H4 (cell line): ENCODE results near the gene SNCAIP. TPM values are rescaled to one million over a fixed set of nuclear protein-coding genes. Genes with fewer than 3 reads are reported as not detected.
"Not testable (repeated sequence)": the region's sequence is repeated elsewhere in the genome, so short reads cannot be mapped to it uniquely, and the experiment has no call there.

ENCODE experiments used
- DNase-seq: peaks from one replicate; pipeline ENCODE4 v3.0.0-alpha.2; 2015; ENCODE audit warnings: low spot score
- total RNA-seq: library from RNA; depleted of rRNA; stranded (reverse); fragments of >200 nt; shearing (Covaris generic); gene quantifications from 2 replicates; pipeline ENCODE4 v1.2.3, GENCODE V29; 2014

Gene SNCAIP
- total RNA-seq, 1 experiment from 2014 or later, result 0.91 TPM

DNA sequence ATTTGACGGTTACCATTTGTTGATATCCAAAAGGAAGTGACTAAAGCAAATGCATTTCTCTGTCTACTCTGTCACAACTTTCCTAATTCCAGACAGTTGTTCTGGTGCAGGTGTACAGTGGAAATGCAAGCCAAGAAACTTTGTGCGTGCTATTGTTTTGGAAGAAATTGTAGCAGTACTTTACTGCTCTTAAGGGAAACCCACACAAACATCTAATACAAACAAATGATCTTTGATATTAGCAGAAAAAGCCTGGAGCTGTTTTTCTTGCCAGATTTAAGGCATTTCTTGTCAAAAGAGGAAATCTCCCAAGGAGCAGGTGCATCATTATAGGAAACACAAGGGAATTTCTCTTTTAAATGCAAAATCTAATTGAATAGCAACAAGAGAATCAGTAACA is 2.0 kb downstream of the SNCAIP start:
- DNase-seq, result no peak

GRCh38 chr5:122315521-122315920 is 3.5 kb downstream of the SNCAIP start:
- DNase-seq, result no peak

DNA sequence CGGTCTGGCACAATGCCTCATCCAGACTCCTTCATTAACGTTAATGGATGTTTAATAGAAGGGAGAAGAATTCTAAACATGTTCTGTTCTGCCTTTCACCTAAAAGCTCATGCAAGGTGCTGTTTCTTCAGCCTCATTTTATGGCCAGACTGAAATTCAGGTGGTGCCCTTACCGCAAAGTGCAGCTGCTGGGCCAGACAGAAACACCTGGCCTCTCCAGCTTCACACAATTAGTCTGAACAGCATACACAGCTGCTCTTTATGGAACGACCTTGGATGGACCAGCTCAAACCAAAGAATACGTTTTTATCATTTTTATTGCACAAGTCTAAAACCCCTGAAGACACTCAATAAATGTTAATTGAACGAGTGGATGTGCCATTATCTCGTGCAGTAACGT is 4.6 kb downstream of the SNCAIP start:
- no peak for DNase-seq

- no peak for DNase-seq
Measured at GRCh38 chr5:122319897-122320296, 7.9 kb downstream of the SNCAIP start.

- DNase-seq, result no peak
Measured at GRCh38 chr5:122321921-122322320, 9.9 kb downstream of the SNCAIP start.

- no peak for DNase-seq
Measured at GRCh38 chr5:122322801-122323548, 10.9 kb downstream of the SNCAIP start.

GRCh38 chr5:122323738-122324137 is 11.7 kb downstream of the SNCAIP start:
- DNase-seq, result no peak

DNA sequence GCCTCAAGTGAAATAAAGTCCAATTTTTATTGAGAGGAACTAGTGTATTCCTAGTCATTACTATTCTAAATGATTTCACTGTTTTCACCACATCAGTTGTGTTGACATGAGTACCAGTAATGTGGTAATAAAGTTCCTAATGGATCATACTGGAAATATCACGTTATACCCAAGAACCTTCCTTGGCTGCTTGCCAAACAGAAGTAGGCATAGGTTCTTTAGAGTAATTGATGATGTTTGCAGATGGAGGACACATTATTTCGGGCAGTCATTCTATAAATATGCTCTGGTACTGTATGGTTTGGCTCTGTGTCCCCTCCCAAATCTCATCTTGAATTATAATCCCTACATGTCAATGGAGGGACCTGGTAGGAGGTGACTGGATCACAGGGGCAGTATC is 15.1 kb downstream of the SNCAIP start:
- no peak for DNase-seq

- DNase-seq, result no peak
Measured at GRCh38 chr5:122330881-122331280, 18.8 kb downstream of the SNCAIP start.

DNA sequence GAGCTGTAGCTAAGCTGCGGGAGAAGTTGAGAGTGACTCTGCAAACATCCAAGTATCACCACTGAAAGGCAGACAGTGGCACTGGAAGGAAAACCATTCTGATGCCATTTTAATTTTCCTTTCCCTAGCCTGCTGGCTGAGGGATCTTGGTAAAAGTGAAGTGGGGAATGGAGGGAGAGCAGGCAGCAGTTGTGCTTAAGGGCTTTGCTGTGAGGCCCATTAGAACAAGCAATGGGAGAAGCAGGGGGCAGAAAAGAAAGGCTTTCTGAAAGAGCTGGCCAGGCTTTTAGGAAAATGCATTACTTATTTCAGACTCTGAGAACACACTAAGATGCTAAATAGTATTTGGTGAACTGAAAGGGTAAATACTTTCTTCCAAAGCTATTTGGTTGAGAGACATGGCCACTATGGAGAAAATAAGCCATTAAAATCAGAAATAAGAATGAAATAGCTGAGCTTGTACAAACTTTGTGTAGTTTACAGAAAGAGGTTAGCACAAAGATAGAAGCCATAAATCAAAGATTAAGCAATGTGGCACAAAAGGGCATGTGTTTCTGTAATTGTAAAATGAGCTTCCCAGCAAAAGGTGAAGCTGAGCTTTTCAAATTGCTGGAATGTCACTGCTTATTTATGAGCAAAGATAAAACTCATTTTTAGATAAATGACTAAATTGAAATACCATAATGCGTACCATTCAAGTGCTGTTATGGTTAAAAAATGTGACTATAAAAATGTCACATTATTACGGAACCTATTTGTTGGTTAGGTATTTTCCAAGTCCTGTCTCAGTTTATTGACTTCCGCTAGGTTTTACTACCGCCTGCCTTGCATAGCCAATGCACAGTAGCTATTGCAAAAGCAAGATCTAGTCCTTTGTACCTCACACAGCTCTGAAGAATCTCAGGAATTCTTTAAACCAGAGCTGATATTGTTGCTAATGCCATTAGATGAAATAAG is 20.8 kb downstream of the SNCAIP start:
- no peak for DNase-seq

DNA sequence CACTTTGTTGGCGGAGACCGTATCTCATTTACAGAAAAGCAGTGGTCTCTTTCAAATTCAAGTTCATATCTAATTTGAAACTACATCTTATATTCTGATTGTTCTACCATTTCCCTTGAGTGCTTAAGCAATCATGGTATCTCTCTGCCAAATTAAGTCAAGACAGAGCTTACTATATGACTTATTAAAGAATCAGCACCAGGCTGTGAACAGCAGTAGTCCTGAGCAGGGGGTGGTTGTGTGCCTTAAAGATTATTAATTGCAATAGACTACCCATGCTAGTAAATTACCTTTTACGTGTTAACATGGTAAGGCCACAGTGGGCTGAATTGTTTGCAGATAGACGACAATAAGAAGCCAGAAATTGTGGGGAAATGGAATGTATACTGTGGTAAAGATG is 21.5 kb downstream of the SNCAIP start:
- DNase-seq, result no peak

DNA sequence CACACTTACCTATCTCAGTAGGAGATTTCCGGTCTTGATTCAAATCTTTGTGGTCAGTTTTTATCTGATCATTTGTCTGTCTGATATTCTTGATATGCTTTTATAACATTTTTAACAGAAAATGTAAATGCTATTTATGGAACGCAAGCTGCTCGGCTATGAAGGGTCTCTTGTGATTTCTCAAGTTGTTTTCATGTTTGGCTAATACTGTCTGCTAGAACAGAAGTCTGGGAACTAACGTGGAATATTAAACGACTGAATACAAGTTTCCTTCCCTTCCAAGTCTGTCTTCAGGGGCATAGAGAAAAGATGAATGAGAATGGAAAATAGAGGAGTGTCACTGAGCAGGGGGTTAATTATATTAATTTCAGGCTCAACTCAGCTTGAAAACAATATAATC is 27.6 kb downstream of the SNCAIP start:
- DNase-seq, result no peak

GRCh38 chr5:122341087-122341486 is 29.1 kb downstream of the SNCAIP start:
- no peak for DNase-seq

DNA sequence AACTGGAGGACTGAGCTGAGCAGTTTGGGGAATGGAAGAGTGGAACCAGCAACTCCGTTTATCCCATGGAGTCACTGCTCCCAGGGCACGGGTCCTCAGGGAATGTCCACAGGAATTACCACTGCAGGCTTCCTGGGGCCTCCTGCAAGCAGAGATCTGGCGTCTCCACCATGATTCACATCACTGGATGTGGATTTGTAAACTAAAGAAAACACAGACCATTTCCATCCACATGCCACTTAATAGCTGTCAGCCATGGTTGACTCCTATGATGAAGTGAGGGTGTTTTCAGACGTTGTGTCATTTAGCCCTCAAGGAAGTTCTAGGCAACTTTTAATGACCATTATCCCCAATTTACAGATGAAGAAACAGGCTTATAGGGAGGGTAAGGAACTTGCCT is 30.2 kb downstream of the SNCAIP start:
- DNase-seq, result no peak

DNA sequence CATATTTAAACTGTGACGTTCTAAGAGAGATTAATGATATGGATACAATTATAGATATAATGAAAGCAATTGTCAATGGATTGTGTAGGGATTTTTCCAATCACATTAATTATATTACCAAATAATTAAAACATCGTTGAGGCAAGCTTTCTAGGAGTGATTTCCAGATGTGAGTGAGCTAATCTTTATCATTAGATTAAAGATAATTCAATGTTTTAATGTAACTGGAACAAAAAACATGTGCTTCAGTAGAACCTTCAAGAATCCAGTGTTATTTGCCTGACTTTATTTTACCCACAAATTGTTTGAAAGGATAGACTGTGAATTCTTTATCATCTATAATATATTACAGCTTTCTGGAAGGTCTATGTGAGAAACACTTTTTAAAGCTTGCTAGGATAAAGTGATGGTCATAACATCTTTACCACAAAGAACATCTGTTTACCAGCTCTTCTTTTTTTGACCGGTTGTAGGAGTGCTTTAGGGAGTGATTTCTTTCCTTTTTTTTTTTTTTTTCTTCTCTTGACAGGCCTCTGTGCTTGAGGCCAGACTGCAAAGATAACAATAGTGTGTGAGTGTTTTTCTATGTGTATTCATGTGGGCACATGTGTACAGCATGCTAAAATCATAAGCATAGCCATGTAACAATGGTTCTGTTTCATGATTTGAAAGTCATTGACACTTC is 35.0 kb downstream of the SNCAIP start:
- no peak for DNase-seq

GRCh38 chr5:122350496-122350895 is 38.5 kb downstream of the SNCAIP start:
- DNase-seq, result peak; percentile 58

DNA sequence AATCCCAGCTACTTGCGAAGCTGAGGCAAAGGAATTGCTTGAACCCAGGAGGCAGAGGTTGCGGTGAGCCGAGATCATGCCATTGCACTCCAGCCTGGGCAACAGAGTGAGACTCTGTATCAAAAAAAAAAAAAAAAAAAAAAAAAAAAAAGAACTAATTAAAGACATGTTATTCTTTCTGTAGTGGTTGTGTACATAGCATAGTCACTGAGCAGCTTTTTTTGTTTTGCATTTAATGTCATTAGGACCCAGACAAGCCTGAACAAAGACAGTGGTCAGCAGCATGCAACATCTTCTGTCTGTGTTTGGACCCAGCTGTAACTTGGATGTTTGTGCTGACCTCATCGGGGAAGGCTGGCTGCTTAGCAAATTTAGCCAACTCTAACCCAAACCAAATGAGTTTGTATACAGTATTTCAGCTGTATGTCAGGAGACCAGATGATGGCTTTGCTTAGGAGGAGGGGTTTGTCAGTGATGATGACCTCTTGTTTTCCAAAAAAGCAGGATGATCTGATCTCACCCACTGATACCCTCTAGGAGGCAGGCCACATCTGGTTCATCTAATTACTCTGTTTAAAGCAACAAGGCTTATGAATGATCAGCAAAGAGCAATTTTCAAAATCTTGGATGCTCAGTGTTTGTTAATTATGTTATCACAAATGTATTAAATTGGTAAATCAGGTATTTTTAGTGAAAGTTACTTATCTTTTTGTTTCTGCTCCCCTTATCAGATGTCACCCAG is 39.5 kb downstream of the SNCAIP start:
- peak; percentile 40 for DNase-seq

- no peak for DNase-seq
Measured at GRCh38 chr5:122352331-122352730, 40.3 kb downstream of the SNCAIP start.

DNA sequence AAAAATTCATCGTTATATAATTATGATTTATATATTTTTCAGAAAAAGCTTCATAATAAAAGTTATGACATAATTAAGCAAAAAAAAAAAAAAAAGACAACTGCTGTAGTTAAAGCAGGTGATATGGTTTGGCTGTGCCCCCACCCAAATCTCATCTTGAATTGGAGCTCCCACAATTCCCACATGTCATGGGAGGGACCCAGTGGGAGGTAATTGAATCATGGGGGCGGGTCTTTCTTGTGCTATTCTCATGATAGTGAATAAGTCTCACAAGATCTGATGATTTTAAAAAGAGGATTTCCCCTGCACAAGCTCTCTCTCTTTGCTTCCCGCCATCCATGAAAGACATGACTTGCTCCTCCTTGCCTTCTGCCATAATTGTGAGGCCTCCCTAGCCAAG is 41.3 kb downstream of the SNCAIP start:
- DNase-seq, result not testable (repeated sequence)

GRCh38 chr5:122354293-122354692 is 42.3 kb downstream of the SNCAIP start:
- DNase-seq, result no peak

DNA sequence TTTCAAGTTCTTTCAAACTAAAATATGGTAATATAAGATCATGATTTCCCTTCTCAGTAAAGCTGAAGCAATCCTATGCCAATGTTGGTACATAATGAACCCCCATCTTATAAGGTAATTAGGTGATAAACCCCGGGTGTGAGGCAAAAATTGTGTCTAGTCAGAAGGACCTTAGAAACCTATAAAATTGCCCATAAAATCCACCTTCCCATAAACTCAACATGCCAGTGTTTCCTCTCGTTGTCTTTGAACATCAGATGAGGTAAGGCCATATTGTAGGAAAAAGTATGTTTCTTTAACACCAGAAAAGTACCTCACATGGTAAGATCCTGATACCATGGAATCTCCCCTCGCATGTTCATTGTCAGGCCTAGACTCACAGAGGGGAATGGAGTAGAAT is 43.3 kb downstream of the SNCAIP start:
- no peak for DNase-seq

DNA sequence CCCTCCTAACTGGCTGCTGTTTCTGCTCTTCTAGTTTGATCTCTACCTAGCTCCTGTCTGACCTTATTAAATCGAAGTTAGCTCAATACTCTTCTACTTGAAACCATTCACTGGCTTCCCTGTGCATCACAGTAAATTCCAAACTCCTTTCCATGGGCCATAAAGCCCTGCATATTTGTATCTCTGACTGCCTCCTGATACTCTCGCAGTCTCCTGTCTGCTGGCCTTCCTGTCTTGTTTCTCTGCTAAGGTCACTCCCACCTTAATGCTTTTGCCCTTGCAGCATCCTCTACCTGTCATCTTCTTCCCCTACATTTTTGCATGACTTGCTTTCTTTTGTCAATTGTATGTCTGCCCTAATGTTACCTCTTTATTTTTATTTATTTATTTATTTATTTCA is 44.8 kb downstream of the SNCAIP start:
- DNase-seq, result no peak
